A673 (cell line): Measurements from ENCODE around the gene CAMKK1. TPM values are rescaled to one million over a fixed set of nuclear protein-coding genes. Genes with fewer than 3 reads are reported as not detected.

ENCODE experiments used
- BruUV-seq: library from RNA; stranded (reverse); fragments of 400-500 nt; replicated peaks from 2 replicates; lab custom pipeline; 2021; lab: Mats Ljungman, UMichigan
- CTCF ChIA-PET: fragments of 300-600 bp; sonication (Branson Sonifier 250); formaldehyde crosslinking; loops from one replicate; lab custom pipeline; 2022; ENCODE audit warnings: antibody characterized with exemption; lab: Charles Lee
- POLR2A ChIA-PET: fragments of 300-600 bp; sonication (Branson Sonifier 250); formaldehyde crosslinking; loops from one replicate; lab custom pipeline; 2022; ENCODE audit warnings: antibody characterized with exemption; ENCODE audit not compliant: low non-redundant PET; lab: Charles Lee
- DNase-seq: peaks from one replicate; pipeline ENCODE4 v3.0.0-alpha.2; 2015; ENCODE audit warnings: low spot score
- H3K27ac ChIP-seq: fragments of 200-600 bp; sonication (generic); 2 replicates; pipeline ENCODE4 v1.5.1; 2016; ENCODE audit warnings: mixed run types, low read depth, mild to moderate bottlenecking, mixed read lengths, antibody characterized with exemption, low read length; ENCODE audit not compliant: poor library complexity, severe bottlenecking
- H3K27me3 ChIP-seq: fragments of 200-600 bp; sonication (generic); replicated peaks from 2 replicates; pipeline ENCODE4 v1.6.1; 2017; ENCODE audit warnings: mixed run types, low read depth, mild to moderate bottlenecking, mixed read lengths, antibody characterized with exemption, low read length; ENCODE audit not compliant: insufficient read depth, poor library complexity
- H3K36me3 ChIP-seq: fragments of 200-600 bp; sonication (generic); 2 replicates; pipeline ENCODE4 v1.6.1; 2016; ENCODE audit warnings: mixed run types, mild to moderate bottlenecking, mixed read lengths, antibody characterized with exemption, low read length; ENCODE audit not compliant: insufficient read depth, poor library complexity, severe bottlenecking
- H3K4me1 ChIP-seq: fragments of 200-600 bp; sonication (generic); 2 replicates; pipeline ENCODE4 v1.6.1; 2017; ENCODE audit warnings: mixed run types, mild to moderate bottlenecking, mixed read lengths, antibody characterized with exemption, low read length; ENCODE audit not compliant: insufficient read depth, poor library complexity, severe bottlenecking
- H3K4me3 ChIP-seq: fragments of 200-600 bp; sonication (generic); 2 replicates; pipeline ENCODE4 v1.5.1; 2016; ENCODE audit warnings: low read depth, mixed run types, mild to moderate bottlenecking, mixed read lengths, low read length; ENCODE audit not compliant: poor library complexity, severe bottlenecking
- H3K9me3 ChIP-seq: fragments of 200-600 bp; sonication (generic); 2 replicates; pipeline ENCODE4 v1.6.1; 2016; ENCODE audit warnings: mixed run types, low read depth, mild to moderate bottlenecking, mixed read lengths, antibody characterized with exemption, low read length; ENCODE audit not compliant: poor library complexity, severe bottlenecking
- EZH2 ChIP-seq: fragments of 200-600 bp; sonication (generic); IDR thresholded peaks from 2 replicates; pipeline ENCODE4 v1.6.1; 2017; ENCODE audit warnings: borderline replicate concordance, low read depth, mild to moderate bottlenecking, mixed read lengths, antibody characterized with exemption, low read length; ENCODE audit not compliant: poor library complexity, severe bottlenecking
- intact Hi-C: fragments of 100-400 bp; cut with micrococcal nuclease; formaldehyde crosslinking; loops from one replicate; pipeline ENCODE4 v1.10.0; 2022; ENCODE audit not compliant: unreplicated experiment
- total RNA-seq: library from RNA; stranded (reverse); gene quantifications from 2 replicates; pipeline ENCODE4 v1.2.3, GENCODE V29; 2021
- TF ChIP-seq, protein P1 (sequence below): fragments of 300-800, 200-600 bp; sonication (generic); conservative IDR thresholded peaks from 2 replicates; pipeline ENCODE4 v1.5.1; 2017; ENCODE audit warnings: low read depth, mild to moderate bottlenecking, antibody characterized with exemption, low read length, moderate library complexity, mixed read lengths

CAMKK1 gene
- total RNA-seq, 1 experiment from 2014 or later: 6.1 TPM

DNA sequence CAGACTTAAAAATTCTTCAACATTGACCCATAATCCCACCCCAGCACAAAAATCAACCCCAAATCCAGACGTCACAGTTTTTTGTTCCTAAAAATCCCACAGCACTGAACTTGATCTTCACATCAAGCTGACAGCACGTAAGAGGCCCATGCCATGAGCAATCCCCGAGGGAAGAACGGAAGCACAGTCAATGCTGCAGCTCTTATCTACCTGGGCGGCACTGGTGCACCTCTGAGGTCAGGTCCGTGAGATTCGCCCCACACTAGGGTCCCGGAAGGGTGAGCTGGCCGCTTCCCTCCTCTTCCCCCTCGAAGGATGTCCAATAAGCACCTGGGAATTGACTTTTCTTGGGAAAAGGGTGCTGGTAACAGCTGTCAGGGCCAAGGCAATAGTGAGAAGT, 80.6 kb downstream of the CAMKK1 start:
- Histone ChIP-seq H3K9me3 (no peaks in the 10 kb centered on the region), H3K4me3 (no peak overlapping the region), H3K36me3 (peaks cover 56% of the 10 kb centered on the region), H3K27me3 (no peaks in the 10 kb centered on the region), H3K27ac (no peak overlapping the region), H3K4me1 (no peaks in the 10 kb centered on the region)
- intact Hi-C loops: no loop called here
- TF ChIP-seq, protein P1, sequence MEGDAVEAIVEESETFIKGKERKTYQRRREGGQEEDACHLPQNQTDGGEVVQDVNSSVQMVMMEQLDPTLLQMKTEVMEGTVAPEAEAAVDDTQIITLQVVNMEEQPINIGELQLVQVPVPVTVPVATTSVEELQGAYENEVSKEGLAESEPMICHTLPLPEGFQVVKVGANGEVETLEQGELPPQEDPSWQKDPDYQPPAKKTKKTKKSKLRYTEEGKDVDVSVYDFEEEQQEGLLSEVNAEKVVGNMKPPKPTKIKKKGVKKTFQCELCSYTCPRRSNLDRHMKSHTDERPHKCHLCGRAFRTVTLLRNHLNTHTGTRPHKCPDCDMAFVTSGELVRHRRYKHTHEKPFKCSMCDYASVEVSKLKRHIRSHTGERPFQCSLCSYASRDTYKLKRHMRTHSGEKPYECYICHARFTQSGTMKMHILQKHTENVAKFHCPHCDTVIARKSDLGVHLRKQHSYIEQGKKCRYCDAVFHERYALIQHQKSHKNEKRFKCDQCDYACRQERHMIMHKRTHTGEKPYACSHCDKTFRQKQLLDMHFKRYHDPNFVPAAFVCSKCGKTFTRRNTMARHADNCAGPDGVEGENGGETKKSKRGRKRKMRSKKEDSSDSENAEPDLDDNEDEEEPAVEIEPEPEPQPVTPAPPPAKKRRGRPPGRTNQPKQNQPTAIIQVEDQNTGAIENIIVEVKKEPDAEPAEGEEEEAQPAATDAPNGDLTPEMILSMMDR: no peak
- TF ChIP-seq EZH2: no peak
- ChIA-PET CTCF (no interaction called here), POLR2A (no interaction called here)
- TSS peak; percentile 42 for BruUV-seq
- DNase-seq: no peak

Other genes with a start within 250 kb of the CAMKK1 start
- 79.0 and 92.5 TPM in 2 replicates for gene TAX1BP3, start 224.5 kb downstream of the CAMKK1 start, total RNA-seq
- 68.7 and 70.9 TPM in 2 replicates for gene EMC6, start 224.2 kb downstream of the CAMKK1 start, total RNA-seq
- gene P2RX5, start 196.9 kb downstream of the CAMKK1 start, total RNA-seq: 0.45 and 1.4 TPM in 2 replicates
- gene HASPIN, start 169.2 kb downstream of the CAMKK1 start, total RNA-seq: 30.1 and 31.4 TPM in 2 replicates
- 52.0 and 60.2 TPM in 2 replicates for gene ITGAE, start 91.9 kb downstream of the CAMKK1 start, total RNA-seq
- gene NCBP3, start 46.8 kb downstream of the CAMKK1 start, total RNA-seq: 59.9 and 68.0 TPM in 2 replicates
- gene P2RX1, start 23.4 kb upstream of the CAMKK1 start, total RNA-seq: 0.24 and 0.39 TPM in 2 replicates
- 0.17 and 0.79 TPM in 2 replicates for gene ATP2A3, start 71.4 kb upstream of the CAMKK1 start, total RNA-seq
- 33.9 and 35.2 TPM in 2 replicates for gene ZZEF1, start 250.0 kb upstream of the CAMKK1 start, total RNA-seq